ENCODE data around the gene FKBP6. TPM values are rescaled to one million over a fixed set of nuclear protein-coding genes. Genes with fewer than 3 reads are reported as not detected.

Gene FKBP6
- total and polyA plus RNA-seq, 2 of the 13 experiments (the other 11 are each of a cell fraction or from before 2014, with no cell fraction given), result 0.07 to 0.20 TPM

DNA sequence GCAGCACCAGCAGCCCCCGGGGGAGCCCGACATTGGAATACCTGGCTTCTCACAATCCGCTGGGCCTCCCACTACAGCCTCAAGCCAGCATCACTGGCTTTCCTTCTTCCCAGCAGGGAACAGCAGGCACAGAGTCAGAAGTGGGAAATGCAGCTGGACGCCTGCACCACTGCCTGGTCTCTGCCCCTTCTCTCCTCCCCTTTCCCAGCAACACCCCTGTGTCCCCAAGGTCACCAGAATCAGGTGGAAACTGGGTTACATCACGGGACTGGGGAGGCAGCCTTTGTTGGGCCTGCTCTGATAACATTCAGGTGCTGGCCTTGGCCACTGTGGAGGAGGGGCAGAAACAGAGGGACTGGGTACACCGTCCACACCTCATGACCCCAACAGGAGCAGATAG is 2.5 kb upstream of the FKBP6 start (continued):
- TF ChIP-seq, protein P1, sequence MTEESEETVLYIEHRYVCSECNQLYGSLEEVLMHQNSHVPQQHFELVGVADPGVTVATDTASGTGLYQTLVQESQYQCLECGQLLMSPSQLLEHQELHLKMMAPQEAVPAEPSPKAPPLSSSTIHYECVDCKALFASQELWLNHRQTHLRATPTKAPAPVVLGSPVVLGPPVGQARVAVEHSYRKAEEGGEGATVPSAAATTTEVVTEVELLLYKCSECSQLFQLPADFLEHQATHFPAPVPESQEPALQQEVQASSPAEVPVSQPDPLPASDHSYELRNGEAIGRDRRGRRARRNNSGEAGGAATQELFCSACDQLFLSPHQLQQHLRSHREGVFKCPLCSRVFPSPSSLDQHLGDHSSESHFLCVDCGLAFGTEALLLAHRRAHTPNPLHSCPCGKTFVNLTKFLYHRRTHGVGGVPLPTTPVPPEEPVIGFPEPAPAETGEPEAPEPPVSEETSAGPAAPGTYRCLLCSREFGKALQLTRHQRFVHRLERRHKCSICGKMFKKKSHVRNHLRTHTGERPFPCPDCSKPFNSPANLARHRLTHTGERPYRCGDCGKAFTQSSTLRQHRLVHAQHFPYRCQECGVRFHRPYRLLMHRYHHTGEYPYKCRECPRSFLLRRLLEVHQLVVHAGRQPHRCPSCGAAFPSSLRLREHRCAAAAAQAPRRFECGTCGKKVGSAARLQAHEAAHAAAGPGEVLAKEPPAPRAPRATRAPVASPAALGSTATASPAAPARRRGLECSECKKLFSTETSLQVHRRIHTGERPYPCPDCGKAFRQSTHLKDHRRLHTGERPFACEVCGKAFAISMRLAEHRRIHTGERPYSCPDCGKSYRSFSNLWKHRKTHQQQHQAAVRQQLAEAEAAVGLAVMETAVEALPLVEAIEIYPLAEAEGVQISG (CRISPR knock-in tag; IDR thresholded peaks at IDR 0.05), result peak; percentile 67
- TF ChIP-seq, protein P2, sequence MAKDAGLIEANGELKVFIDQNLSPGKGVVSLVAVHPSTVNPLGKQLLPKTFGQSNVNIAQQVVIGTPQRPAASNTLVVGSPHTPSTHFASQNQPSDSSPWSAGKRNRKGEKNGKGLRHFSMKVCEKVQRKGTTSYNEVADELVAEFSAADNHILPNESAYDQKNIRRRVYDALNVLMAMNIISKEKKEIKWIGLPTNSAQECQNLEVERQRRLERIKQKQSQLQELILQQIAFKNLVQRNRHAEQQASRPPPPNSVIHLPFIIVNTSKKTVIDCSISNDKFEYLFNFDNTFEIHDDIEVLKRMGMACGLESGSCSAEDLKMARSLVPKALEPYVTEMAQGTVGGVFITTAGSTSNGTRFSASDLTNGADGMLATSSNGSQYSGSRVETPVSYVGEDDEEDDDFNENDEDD (CRISPR knock-in tag; IDR thresholded peaks at IDR 0.05; ENCODE audit: borderline replicate concordance), result peak; percentile 40; the same call in 1 of the 2 replicates
- peak; percentile 53; the same call in 1 of the 2 replicates for TF ChIP-seq PITX1 (CRISPR knock-in tag; IDR thresholded peaks at IDR 0.05)
- TF ChIP-seq ZFX (CRISPR knock-in tag; IDR thresholded peaks at IDR 0.05; ENCODE audit: low read depth), result peak; percentile 73; the same call in 1 of the 2 replicates
- TF ChIP-seq PPARG (CRISPR knock-in tag; conservative IDR thresholded peaks at IDR 0.05), result 0 out of 2 replicates have a peak, but pooled peaks have one; percentile 30
- TF ChIP-seq TSC22D2 (CRISPR knock-in tag; IDR thresholded peaks at IDR 0.05; ENCODE audit: borderline replicate concordance), result 0 out of 2 replicates have a peak, but pooled peaks have one; percentile 47
- TF ChIP-seq, protein P3, sequence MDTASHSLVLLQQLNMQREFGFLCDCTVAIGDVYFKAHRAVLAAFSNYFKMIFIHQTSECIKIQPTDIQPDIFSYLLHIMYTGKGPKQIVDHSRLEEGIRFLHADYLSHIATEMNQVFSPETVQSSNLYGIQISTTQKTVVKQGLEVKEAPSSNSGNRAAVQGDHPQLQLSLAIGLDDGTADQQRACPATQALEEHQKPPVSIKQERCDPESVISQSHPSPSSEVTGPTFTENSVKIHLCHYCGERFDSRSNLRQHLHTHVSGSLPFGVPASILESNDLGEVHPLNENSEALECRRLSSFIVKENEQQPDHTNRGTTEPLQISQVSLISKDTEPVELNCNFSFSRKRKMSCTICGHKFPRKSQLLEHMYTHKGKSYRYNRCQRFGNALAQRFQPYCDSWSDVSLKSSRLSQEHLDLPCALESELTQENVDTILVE (CRISPR knock-in tag; IDR thresholded peaks at IDR 0.05), result peak; percentile 66; the same call in 1 of the 2 replicates
- peak in 1 of 2 experiments; percentile 73; a peak in 1 of 4 replicates for TF ChIP-seq EP300 (IDR thresholded peaks at IDR 0.05; ENCODE audit: low read depth in 2 of 2, low read length in 2 of 2)
- peak; percentile 71 for TF ChIP-seq EP300 (CRISPR knock-in tag; IDR thresholded peaks at IDR 0.05; ENCODE audit: borderline replicate concordance)
- TF ChIP-seq, protein P4, sequence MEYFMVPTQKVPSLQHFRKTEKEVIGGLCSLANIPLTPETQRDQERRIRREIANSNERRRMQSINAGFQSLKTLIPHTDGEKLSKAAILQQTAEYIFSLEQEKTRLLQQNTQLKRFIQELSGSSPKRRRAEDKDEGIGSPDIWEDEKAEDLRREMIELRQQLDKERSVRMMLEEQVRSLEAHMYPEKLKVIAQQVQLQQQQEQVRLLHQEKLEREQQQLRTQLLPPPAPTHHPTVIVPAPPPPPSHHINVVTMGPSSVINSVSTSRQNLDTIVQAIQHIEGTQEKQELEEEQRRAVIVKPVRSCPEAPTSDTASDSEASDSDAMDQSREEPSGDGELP (IDR thresholded peaks at IDR 0.05; ENCODE audit: borderline replicate concordance, low read depth), result peak; percentile 92
- TF ChIP-seq RFXAP (CRISPR knock-in tag; IDR thresholded peaks at IDR 0.05; ENCODE audit: borderline replicate concordance), result 0 out of 2 replicates have a peak, but pooled peaks have one; percentile 36
- TF ChIP-seq, protein P5, sequence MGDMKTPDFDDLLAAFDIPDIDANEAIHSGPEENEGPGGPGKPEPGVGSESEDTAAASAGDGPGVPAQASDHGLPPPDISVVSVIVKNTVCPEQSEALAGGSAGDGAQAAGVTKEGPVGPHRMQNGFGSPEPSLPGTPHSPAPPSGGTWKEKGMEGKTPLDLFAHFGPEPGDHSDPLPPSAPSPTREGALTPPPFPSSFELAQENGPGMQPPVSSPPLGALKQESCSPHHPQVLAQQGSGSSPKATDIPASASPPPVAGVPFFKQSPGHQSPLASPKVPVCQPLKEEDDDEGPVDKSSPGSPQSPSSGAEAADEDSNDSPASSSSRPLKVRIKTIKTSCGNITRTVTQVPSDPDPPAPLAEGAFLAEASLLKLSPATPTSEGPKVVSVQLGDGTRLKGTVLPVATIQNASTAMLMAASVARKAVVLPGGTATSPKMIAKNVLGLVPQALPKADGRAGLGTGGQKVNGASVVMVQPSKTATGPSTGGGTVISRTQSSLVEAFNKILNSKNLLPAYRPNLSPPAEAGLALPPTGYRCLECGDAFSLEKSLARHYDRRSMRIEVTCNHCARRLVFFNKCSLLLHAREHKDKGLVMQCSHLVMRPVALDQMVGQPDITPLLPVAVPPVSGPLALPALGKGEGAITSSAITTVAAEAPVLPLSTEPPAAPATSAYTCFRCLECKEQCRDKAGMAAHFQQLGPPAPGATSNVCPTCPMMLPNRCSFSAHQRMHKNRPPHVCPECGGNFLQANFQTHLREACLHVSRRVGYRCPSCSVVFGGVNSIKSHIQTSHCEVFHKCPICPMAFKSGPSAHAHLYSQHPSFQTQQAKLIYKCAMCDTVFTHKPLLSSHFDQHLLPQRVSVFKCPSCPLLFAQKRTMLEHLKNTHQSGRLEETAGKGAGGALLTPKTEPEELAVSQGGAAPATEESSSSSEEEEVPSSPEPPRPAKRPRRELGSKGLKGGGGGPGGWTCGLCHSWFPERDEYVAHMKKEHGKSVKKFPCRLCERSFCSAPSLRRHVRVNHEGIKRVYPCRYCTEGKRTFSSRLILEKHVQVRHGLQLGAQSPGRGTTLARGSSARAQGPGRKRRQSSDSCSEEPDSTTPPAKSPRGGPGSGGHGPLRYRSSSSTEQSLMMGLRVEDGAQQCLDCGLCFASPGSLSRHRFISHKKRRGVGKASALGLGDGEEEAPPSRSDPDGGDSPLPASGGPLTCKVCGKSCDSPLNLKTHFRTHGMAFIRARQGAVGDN (CRISPR knock-in tag; IDR thresholded peaks at IDR 0.05), result peak; percentile 55
- TF ChIP-seq, protein P6, sequence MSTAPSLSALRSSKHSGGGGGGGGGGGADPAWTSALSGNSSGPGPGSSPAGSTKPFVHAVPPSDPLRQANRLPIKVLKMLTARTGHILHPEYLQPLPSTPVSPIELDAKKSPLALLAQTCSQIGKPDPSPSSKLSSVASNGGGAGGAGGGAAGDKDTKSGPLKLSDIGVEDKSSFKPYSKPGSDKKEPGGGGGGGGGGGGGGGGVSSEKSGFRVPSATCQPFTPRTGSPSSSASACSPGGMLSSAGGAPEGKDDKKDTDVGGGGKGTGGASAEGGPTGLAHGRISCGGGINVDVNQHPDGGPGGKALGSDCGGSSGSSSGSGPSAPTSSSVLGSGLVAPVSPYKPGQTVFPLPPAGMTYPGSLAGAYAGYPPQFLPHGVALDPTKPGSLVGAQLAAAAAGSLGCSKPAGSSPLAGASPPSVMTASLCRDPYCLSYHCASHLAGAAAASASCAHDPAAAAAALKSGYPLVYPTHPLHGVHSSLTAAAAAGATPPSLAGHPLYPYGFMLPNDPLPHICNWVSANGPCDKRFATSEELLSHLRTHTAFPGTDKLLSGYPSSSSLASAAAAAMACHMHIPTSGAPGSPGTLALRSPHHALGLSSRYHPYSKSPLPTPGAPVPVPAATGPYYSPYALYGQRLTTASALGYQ (CRISPR knock-in tag; IDR thresholded peaks at IDR 0.05), result 0 out of 2 replicates have a peak, but pooled peaks have one; percentile 22

Measured in HepG2 (cell line).